H9 (cell line): ENCODE data around the gene NEIL1. TPM values are rescaled to one million over a fixed set of nuclear protein-coding genes. Genes with fewer than 3 reads are reported as not detected.

Experiments
- DNase-seq: peaks from one replicate; pipeline ENCODE4 v3.0.0-alpha.2; 2017
- H2AFZ ChIP-seq: one replicate; pipeline ENCODE4 v1.6.1; 2013; ENCODE audit warnings: mild to moderate bottlenecking, low read length, control low read depth, moderate library complexity
- H2AK5ac ChIP-seq: 2 replicates; pipeline ENCODE4 v1.6.1; 2013; ENCODE audit warnings: low read length, control low read depth, mixed read lengths; ENCODE audit not compliant: insufficient read length
- H2BK120ac ChIP-seq: one replicate; pipeline ENCODE4 v1.6.1; 2013; ENCODE audit warnings: low read depth, mild to moderate bottlenecking, low read length, control low read depth, inconsistent platforms; ENCODE audit not compliant: poor library complexity, severe bottlenecking
- H2BK12ac ChIP-seq: 2 replicates; pipeline ENCODE4 v1.6.1; 2013; ENCODE audit warnings: low read length, control low read depth, mixed read lengths, low read depth; ENCODE audit not compliant: insufficient read length
- H2BK15ac ChIP-seq: 2 replicates; pipeline ENCODE4 v1.6.1; 2013; ENCODE audit warnings: low read depth, low read length, control low read depth
- H2BK20ac ChIP-seq: one replicate; pipeline ENCODE4 v1.6.1; 2013; ENCODE audit warnings: low read depth, mild to moderate bottlenecking, low read length, control low read depth, inconsistent platforms; ENCODE audit not compliant: poor library complexity, severe bottlenecking
- H2BK5ac ChIP-seq: 2 replicates; pipeline ENCODE4 v1.6.1; 2013; ENCODE audit warnings: low read length, control low read depth, mixed read lengths; ENCODE audit not compliant: insufficient read length
- H3K14ac ChIP-seq: 2 replicates; pipeline ENCODE4 v1.6.1; 2013; ENCODE audit warnings: low read length, control low read depth; ENCODE audit not compliant: insufficient read depth
- H3K18ac ChIP-seq: 2 replicates; pipeline ENCODE4 v1.6.1; 2013; ENCODE audit warnings: low read depth, mild to moderate bottlenecking, mixed read lengths, low read length, control low read depth; ENCODE audit not compliant: insufficient read length
- H3K23ac ChIP-seq: 2 replicates; pipeline ENCODE4 v1.6.1; 2013; ENCODE audit warnings: low read length, control low read depth, mixed read lengths, low read depth; ENCODE audit not compliant: insufficient read length
- H3K23me2 ChIP-seq: 2 replicates; pipeline ENCODE4 v1.6.1; 2013; ENCODE audit warnings: low read depth, mild to moderate bottlenecking, mixed read lengths, low read length, control low read depth; ENCODE audit not compliant: insufficient read length, poor library complexity, severe bottlenecking
- H3K27ac ChIP-seq: 2 replicates; pipeline ENCODE4 v1.5.1; 2013; ENCODE audit warnings: low read length, control low read depth, mixed read lengths, low read depth; ENCODE audit not compliant: insufficient read length
- H3K27me3 ChIP-seq: 2 replicates; pipeline ENCODE4 v1.6.1; 2013; ENCODE audit warnings: low read length, control low read depth, inconsistent platforms; ENCODE audit not compliant: insufficient read depth
- H3K4ac ChIP-seq: 2 replicates; pipeline ENCODE4 v1.6.1; 2013; ENCODE audit warnings: low read depth, mild to moderate bottlenecking, control low read depth, inconsistent platforms, low read length, moderate library complexity
- H3K4me1 ChIP-seq: 2 replicates; pipeline ENCODE4 v1.6.1; 2013; ENCODE audit warnings: low read length, control low read depth, inconsistent platforms; ENCODE audit not compliant: insufficient read depth
- H3K4me2 ChIP-seq: 2 replicates; pipeline ENCODE4 v1.6.1; 2013; ENCODE audit warnings: low read length, control low read depth, mixed read lengths; ENCODE audit not compliant: insufficient read length, insufficient read depth
- H3K56ac ChIP-seq: 2 replicates; pipeline ENCODE4 v1.6.1; 2013; ENCODE audit warnings: low read depth, mild to moderate bottlenecking, mixed read lengths, low read length, control low read depth; ENCODE audit not compliant: insufficient read length
- H3K79me1 ChIP-seq: 2 replicates; pipeline ENCODE4 v1.6.1; 2013; ENCODE audit warnings: low read depth, mild to moderate bottlenecking, moderate library complexity, low read length, control low read depth, inconsistent platforms; ENCODE audit not compliant: insufficient read depth, poor library complexity, severe bottlenecking
- H3K79me2 ChIP-seq: 2 replicates; pipeline ENCODE4 v1.6.1; 2013; ENCODE audit warnings: low read length, control low read depth, inconsistent platforms; ENCODE audit not compliant: insufficient read depth
- H3K9ac ChIP-seq: 2 replicates; pipeline ENCODE4 v1.6.1; 2013; ENCODE audit warnings: low read length, control low read depth, mixed read lengths; ENCODE audit not compliant: insufficient read length; ENCODE audit errors: extremely low read depth
- H3K9me3 ChIP-seq: one replicate; pipeline ENCODE4 v1.6.1; 2013; ENCODE audit warnings: low read depth, low read length, inconsistent platforms; ENCODE audit not compliant: control insufficient read depth
- H3T11ph ChIP-seq: one replicate; pipeline ENCODE4 v1.6.1; 2013; ENCODE audit warnings: mild to moderate bottlenecking, low read length, control low read depth, inconsistent platforms
- H4K20me1 ChIP-seq: one replicate; pipeline ENCODE4 v1.6.1; 2013; ENCODE audit not compliant: control insufficient read depth, insufficient read length, insufficient read depth
- H4K5ac ChIP-seq: 2 replicates; pipeline ENCODE4 v1.6.1; 2013; ENCODE audit warnings: low read depth, mild to moderate bottlenecking, mixed read lengths, low read length, control low read depth; ENCODE audit not compliant: insufficient read length
- H4K8ac ChIP-seq: replicated peaks from 2 replicates; pipeline ENCODE4 v1.6.1; 2013; ENCODE audit warnings: low read length, control low read depth, mixed read lengths, low read depth; ENCODE audit not compliant: insufficient read length
- H4K91ac ChIP-seq: 2 replicates; pipeline ENCODE4 v1.6.1; 2013; ENCODE audit warnings: low read depth, mild to moderate bottlenecking, moderate library complexity, mixed read lengths, low read length, control low read depth; ENCODE audit not compliant: insufficient read length
- H3K27ac Mint-ChIP-seq, 3 experiments: 2 replicates in 2 of 3; 3 replicates in 1 of 3; pipeline ENCODE4 v1.8.0; 2020 to 2021; ENCODE audit warnings: mixed read lengths in 3 of 3, mild to moderate bottlenecking in 1 of 3, moderate library complexity in 1 of 3
- H3K27me3 Mint-ChIP-seq: 2 replicates; pipeline ENCODE4 v1.8.0; 2021; ENCODE audit warnings: low read depth, mild to moderate bottlenecking, moderate library complexity, mixed read lengths
- H3K36me3 Mint-ChIP-seq, 3 experiments: 2 replicates in 2 of 3; 3 replicates in 1 of 3; pipeline ENCODE4 v1.8.0; 2020 to 2021; ENCODE audit warnings: low read depth in 3 of 3, mixed read lengths in 3 of 3; ENCODE audit not compliant: insufficient read depth in 1 of 3
- H3K4me1 Mint-ChIP-seq, 2 experiments: 2 replicates each; pipeline ENCODE4 v1.8.0; 2020; ENCODE audit warnings: mixed read lengths in 2 of 2
- H3K4me3 Mint-ChIP-seq, 2 experiments: 2 replicates in 1 of 2; 3 replicates in 1 of 2; pipeline ENCODE4 v1.8.0; 2020 to 2021; ENCODE audit warnings: mild to moderate bottlenecking in 2 of 2, mixed read lengths in 2 of 2, moderate library complexity in 1 of 2
- H3K9me3 Mint-ChIP-seq, 2 experiments: 2 replicates in 1 of 2; 3 replicates in 1 of 2; pipeline ENCODE4 v1.8.0; 2020; ENCODE audit warnings: mild to moderate bottlenecking in 2 of 2, mixed read lengths in 2 of 2, moderate library complexity in 1 of 2
- total RNA-seq: library from RNA; stranded (reverse); gene quantifications from 2 replicates; pipeline ENCODE4 v1.2.1, GENCODE V29; 2021
- TF ChIP-seq, protein P1 (sequence below): fragments of 200-600 bp; sonication (generic); conservative IDR thresholded peaks from 3 replicates; pipeline ENCODE4 v1.8.0; 2021; ENCODE audit warnings: antibody characterized with exemption, mild to moderate bottlenecking

NEIL1 gene
- total RNA-seq, 1 experiment from 2014 or later = 16.5 TPM

GRCh38 chr15:75367006-75367405 is 20.2 kb downstream of the NEIL1 start:
- Mint-ChIP-seq H3K9me3 (no peaks in the 10 kb centered on the region), H3K27me3 (peaks cover 1% of the 10 kb centered on the region; the same call in 1 of the 2 replicates), H3K27ac (no peak overlapping the region), H3K4me1 (peaks cover 19 to 20% of the 10 kb centered on the region in 2 experiments), H3K36me3 (peaks cover 19 to 44% (median 42%) of the 10 kb centered on the region in 3 experiments; a peak in 6 of 7 replicates), H3K4me3 (no peak overlapping the region)
- Histone ChIP-seq H2BK15ac (no peak overlapping the region), H2BK5ac (no peak overlapping the region), H3K27ac (no peak overlapping the region), H3K4me2 (no peak overlapping the region), H3K23ac (no peak overlapping the region), H2AFZ (no peak overlapping the region), H3K18ac (no peak overlapping the region), H4K5ac (no peak overlapping the region), H3T11ph (no peak overlapping the region), H3K4me1 (no peaks in the 10 kb centered on the region; the same call in 1 of the 2 replicates), H3K27me3 (no peaks in the 10 kb centered on the region), H2AK5ac (no peak overlapping the region), H3K79me2 (no peaks in the 10 kb centered on the region), H3K79me1 (no peaks in the 10 kb centered on the region), H3K56ac (no peak overlapping the region), H3K23me2 (no peaks in the 10 kb centered on the region), H4K20me1 (no peaks in the 10 kb centered on the region), H2BK120ac (no peak overlapping the region), H3K14ac (no peak overlapping the region), H4K8ac (no peak overlapping the region), H4K91ac (no peak overlapping the region), H3K9me3 (no peaks in the 10 kb centered on the region), H3K9ac (no peak overlapping the region), H3K4ac (no peak overlapping the region), H2BK20ac (no peak overlapping the region), H2BK12ac (no peak overlapping the region)
- no peak for DNase-seq
- TF ChIP-seq, protein P1, sequence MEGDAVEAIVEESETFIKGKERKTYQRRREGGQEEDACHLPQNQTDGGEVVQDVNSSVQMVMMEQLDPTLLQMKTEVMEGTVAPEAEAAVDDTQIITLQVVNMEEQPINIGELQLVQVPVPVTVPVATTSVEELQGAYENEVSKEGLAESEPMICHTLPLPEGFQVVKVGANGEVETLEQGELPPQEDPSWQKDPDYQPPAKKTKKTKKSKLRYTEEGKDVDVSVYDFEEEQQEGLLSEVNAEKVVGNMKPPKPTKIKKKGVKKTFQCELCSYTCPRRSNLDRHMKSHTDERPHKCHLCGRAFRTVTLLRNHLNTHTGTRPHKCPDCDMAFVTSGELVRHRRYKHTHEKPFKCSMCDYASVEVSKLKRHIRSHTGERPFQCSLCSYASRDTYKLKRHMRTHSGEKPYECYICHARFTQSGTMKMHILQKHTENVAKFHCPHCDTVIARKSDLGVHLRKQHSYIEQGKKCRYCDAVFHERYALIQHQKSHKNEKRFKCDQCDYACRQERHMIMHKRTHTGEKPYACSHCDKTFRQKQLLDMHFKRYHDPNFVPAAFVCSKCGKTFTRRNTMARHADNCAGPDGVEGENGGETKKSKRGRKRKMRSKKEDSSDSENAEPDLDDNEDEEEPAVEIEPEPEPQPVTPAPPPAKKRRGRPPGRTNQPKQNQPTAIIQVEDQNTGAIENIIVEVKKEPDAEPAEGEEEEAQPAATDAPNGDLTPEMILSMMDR = no peak
